Colonic mucosa (tissue), 4 donors: ENCODE measurements around the gene PDF. TPM values are rescaled to one million over a fixed set of nuclear protein-coding genes. Genes with fewer than 3 reads are reported as not detected.

Experiments used
- DNase-seq: peaks from one replicate; pipeline ENCODE4 v3.0.0-alpha.2; 2020
- H3K27ac ChIP-seq: fragments of 200-600 bp; one replicate; pipeline ENCODE4 v1.8.0; 2021
- H3K27me3 ChIP-seq: fragments of 200-600 bp; one replicate; pipeline ENCODE4 v1.8.0; 2021
- H3K36me3 ChIP-seq: fragments of 200-600 bp; one replicate; pipeline ENCODE4 v1.8.0; 2021
- H3K4me1 ChIP-seq: fragments of 200-600 bp; one replicate; pipeline ENCODE4 v1.8.0; 2021; ENCODE audit warnings: mild to moderate bottlenecking
- H3K4me3 ChIP-seq: fragments of 200-600 bp; one replicate; pipeline ENCODE4 v1.8.0; 2021
- H3K9ac ChIP-seq, 2 donors: one replicate each; pipeline ENCODE4 v1.7.0; 2013; ENCODE audit warnings: control low read depth in 2 of 2, low read depth in 2 of 2, low read length in 2 of 2
- H3K9me3 ChIP-seq: fragments of 200-600 bp; one replicate; pipeline ENCODE4 v1.8.0; 2021
- CTCF ChIP-seq: fragments of 200-600 bp; IDR thresholded peaks from one replicate; pipeline ENCODE4 v1.8.0; 2022; ENCODE audit warnings: antibody characterized with exemption, mild to moderate bottlenecking
- intact Hi-C: fragments of 100-400 bp; cut with DNase I; formaldehyde crosslinking; loops from one replicate; pipeline ENCODE4 v1.14.1; 2022
- total RNA-seq, 2 donors: library from RNA; stranded (reverse); fragmentation: NEBNext Ultra II Directional in 1 of 2; extraction: Animal tissue kit (Norgen Biotek cat#: 25700) in 1 of 2; gene quantifications; one replicate each; pipeline ENCODE4 v1.2.1, GENCODE V29; 2021
- donor health status: healthy.
- donor health status: DM: no; HTN: no; CAD: no.
- donor health status: DM: no; HTN: no; CAD: no.

PDF gene
- total RNA-seq, 2 donors from 2014 or later: 13.2 to 35.1 TPM

- no peak overlapping the region for H3K27ac ChIP-seq
Measured at GRCh38 chr16:69277413-69277812, 53.0 kb downstream of the PDF start.

More at GRCh38 chr16:69277413-69277812, 53.0 kb downstream of the PDF start:
- Histone ChIP-seq H3K9me3 (no peaks in the 10 kb centered on the region), H3K36me3 (no peaks in the 10 kb centered on the region), H3K9ac (no peak overlapping the region), H3K4me1 (no peaks in the 10 kb centered on the region), H3K4me3 (no peak overlapping the region), H3K27me3 (no peaks in the 10 kb centered on the region)
- no peak for DNase-seq
- intact Hi-C loops: no loop called here
- no peak for TF ChIP-seq CTCF

Other genes starting within 250 kb of the PDF start
- 10 to 100 TPM in 1 of 2 donors, 1 to 10 TPM in 1; 5.1 to 19.9 TPM for gene HAS3, start 224.9 kb downstream of the PDF start, total RNA-seq
- 100 to 1,000 TPM in 1 of 2 donors, 10 to 100 TPM in 1; 82.9 to 143 TPM for gene CHTF8, start 198.0 kb downstream of the PDF start, total RNA-seq
- 10 to 100 TPM; 19.2 to 32.9 TPM for gene UTP4, start 197.9 kb downstream of the PDF start, total RNA-seq
- gene SNTB2, start 143.4 kb downstream of the PDF start, total RNA-seq: 10 to 100 TPM; 34.5 to 34.8 TPM
- gene VPS4A, start 19.2 kb downstream of the PDF start, total RNA-seq: 10 to 100 TPM; 32.0 to 33.6 TPM
- gene COG8, start 9.0 kb upstream of the PDF start, total RNA-seq: 10 to 100 TPM; 28.4 to 44.5 TPM
- gene NIP7, start 9.2 kb upstream of the PDF start, total RNA-seq: 10 to 100 TPM; 22.0 to 23.7 TPM
- gene TMED6, start 21.2 kb upstream of the PDF start, total RNA-seq: 1 to 10 TPM; 3.6 to 6.0 TPM
- gene TERF2, start 55.4 kb upstream of the PDF start, total RNA-seq: 10 to 100 TPM; 31.2 to 38.5 TPM
- 100 to 1,000 TPM; 166 to 220 TPM for gene CYB5B, start 94.0 kb upstream of the PDF start, total RNA-seq
- gene NFAT5, start 235.4 kb upstream of the PDF start, total RNA-seq: 10 to 100 TPM; 18.4 to 30.2 TPM